Urinary bladder (tissue), 4 donors: ENCODE measurements around the gene KCNK17. TPM values are rescaled to one million over a fixed set of nuclear protein-coding genes. Genes with fewer than 3 reads are reported as not detected.

Experiments used
- DNase-seq: peaks from one replicate; pipeline ENCODE4 v3.0.0-alpha.2; 2015; ENCODE audit errors: extremely low spot score
- H3K27ac ChIP-seq: one replicate; pipeline ENCODE4 v1.5.1; 2013; ENCODE audit warnings: low read depth, mild to moderate bottlenecking, moderate library complexity
- H3K36me3 ChIP-seq: one replicate; pipeline ENCODE4 v1.6.1; 2013; ENCODE audit warnings: mild to moderate bottlenecking, moderate library complexity; ENCODE audit not compliant: insufficient read depth
- H3K4me1 ChIP-seq: one replicate; pipeline ENCODE4 v1.6.1; 2013; ENCODE audit warnings: mild to moderate bottlenecking, moderate library complexity; ENCODE audit not compliant: insufficient read depth
- H3K4me3 ChIP-seq: one replicate; pipeline ENCODE4 v1.5.1; 2013; ENCODE audit warnings: low read depth, low read length
- WGBS: extraction: QIAGEN DNeasy Blood & Tissue Kit; methylation state at CpG from one replicate; pipeline ENCODE4 v1.1.7; 2013; 5-methylcytosine and 5-hydroxymethylcytosine counted together
- polyA plus RNA-seq: library from polyadenylated mRNA; stranded (reverse); fragments of 200-250 nt; gene quantifications from one replicate; pipeline ENCODE4 v1.2.3, GENCODE V29; 2013
- total RNA-seq: library from RNA; depleted of rRNA; stranded (reverse); fragments of >200 nt; gene quantifications from one replicate; pipeline ENCODE4 v1.2.3, GENCODE V29; 2014
- donor health status: healthy with polysubstance abuse.
- donor health status: healthy.

The KCNK17 gene
- total and polyA plus RNA-seq, 2 donors, result 0.52 to 0.95 TPM

DNA sequence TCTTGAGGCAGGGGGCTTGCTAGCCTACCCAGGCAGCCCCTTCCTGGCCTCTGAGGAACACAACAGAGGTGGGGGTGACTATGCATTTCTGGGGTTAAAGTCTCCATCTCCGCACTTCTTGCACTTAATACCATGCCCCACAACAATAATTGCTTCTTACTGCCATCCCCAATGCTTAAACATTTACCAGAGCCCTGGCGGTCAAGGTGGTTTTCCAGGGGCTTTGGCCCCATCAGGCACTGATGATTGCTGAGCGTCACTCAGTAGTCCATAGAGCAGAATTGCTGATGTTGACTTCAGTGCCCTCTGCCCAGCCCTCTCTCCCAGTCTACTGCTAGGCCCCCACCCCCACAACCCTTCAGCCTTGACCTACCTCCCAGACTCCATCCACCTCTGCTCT, 52.5 kb downstream of the KCNK17 start:
- no peak overlapping the region for H3K27ac ChIP-seq
- no peak for DNase-seq
- H3K36me3 ChIP-seq, result no peaks in the 10 kb centered on the region
- 96% methylated on average over 3 of the region's 3 CpGs for WGBS
- H3K4me1 ChIP-seq, result no peaks in the 10 kb centered on the region
- no peak overlapping the region for H3K4me3 ChIP-seq

DNA sequence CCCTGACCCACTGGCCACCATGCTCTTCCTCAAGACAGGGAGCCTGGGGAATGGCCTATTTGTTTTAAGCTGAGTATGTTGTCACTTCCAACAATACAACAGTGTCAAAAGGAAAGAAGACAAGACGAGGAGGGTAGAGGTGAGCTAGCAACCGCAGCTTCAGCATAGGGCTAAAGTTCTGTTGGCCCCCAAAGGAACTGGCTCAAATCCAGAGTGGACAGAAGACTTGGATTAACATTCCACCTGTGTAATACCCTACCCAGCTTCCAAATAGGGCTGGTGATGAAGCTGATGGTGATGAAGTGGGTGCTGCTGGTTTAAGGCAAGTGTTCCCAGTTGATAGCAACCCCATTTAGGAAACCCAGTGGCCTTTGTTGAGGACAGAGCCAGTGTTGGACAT, 53.3 kb downstream of the KCNK17 start:
- Histone ChIP-seq H3K36me3 (no peaks in the 10 kb centered on the region), H3K4me3 (no peak overlapping the region), H3K27ac (no peak overlapping the region), H3K4me1 (no peaks in the 10 kb centered on the region)
- no peak for DNase-seq
- WGBS, result 79% methylated on average over 2 of the region's 2 CpGs

DNA sequence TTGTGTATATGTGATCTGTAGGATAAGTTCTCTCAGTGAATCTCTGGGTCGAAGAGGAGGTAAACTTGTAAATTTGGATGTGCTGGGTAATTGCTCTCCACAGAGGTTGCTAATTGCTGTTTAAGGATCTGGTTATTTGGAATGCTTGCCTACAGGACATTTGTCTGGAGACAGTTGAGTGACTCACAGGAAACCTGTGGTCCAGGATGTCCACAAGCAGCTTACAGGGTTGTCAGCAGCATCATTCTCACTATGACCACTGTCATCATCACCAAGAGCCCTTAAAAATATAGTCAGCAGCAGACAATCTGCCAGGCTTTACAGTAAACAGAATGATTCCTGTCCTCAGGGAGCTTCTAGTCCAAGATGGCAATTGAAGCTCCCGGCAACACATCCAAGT, 53.8 kb downstream of the KCNK17 start:
- 79% methylated on average over 2 of the region's 2 CpGs for WGBS
- H3K4me1 ChIP-seq, result no peaks in the 10 kb centered on the region

DNA sequence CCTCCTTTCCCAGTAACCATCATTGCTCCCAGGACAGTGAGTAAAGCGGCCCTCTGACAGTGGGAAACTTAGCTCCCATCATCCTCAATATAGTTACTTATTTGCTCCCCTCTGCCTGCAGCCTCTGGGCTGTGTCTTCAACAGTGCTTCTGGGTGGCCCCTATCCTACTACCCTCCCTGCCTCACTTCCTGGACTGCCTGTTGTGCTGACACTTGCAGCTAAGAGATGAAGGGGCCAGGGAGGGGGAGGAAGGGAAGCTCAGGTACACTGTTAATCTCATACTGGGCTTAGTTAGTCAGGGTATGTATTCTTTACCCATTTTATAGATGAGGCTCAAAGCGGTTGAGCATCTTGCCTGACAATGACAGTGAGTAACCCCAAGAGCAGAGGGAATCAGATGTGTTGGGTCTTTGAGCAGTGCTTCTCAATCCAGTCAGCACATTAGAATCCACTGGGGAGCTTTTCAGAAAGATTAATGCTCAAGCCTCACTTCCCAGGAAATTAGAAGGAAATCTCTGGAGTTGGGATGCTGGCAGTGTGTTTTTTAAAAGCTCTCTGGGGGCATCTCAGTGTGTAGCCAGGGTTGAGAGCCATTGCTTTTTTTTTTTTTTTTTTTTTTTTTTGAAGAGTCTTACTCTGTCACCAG, 57.8 kb downstream of the KCNK17 start:
- 61% methylated on average over 2 of the region's 2 CpGs for WGBS
- H3K36me3 ChIP-seq, result no peaks in the 10 kb centered on the region
- H3K4me3 ChIP-seq, result no peak overlapping the region
- H3K4me1 ChIP-seq, result no peaks in the 10 kb centered on the region
- DNase-seq, result no peak
- no peak overlapping the region for H3K27ac ChIP-seq

More for the DNA sequence above, 53.8 kb downstream of the KCNK17 start:
- H3K36me3 ChIP-seq, result no peaks in the 10 kb centered on the region
- H3K27ac ChIP-seq, result no peak overlapping the region
- no peak for DNase-seq
- no peak overlapping the region for H3K4me3 ChIP-seq

DNA sequence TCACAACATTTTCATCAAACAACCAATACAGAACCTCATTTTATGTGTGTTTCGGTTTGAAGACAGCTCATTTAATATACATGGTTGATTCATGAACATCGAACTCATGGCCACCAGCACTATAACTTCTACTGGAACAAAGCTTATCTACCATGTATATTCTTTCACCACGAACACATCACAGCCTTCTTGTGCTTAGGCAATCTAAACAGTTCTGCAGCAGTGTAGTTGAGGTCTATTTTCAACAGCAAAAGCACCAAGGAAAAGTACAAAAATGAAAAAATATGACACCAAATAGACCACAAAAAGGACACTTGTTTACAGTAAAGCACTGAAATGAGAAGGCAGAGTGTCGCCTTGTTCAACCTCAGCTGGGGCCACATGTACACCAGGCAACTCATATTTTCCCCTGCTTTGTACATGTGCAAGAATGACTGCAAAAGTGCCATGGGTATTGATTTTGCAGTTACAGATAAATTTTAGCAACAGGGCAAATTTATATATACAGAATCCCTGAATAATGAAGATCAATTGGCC, 59.2 kb downstream of the KCNK17 start:
- DNase-seq, result no peak
- Histone ChIP-seq H3K27ac (no peak overlapping the region), H3K4me3 (no peak overlapping the region), H3K36me3 (no peaks in the 10 kb centered on the region), H3K4me1 (no peaks in the 10 kb centered on the region)
- WGBS, result 85% methylated on average over 4 of the region's 4 CpGs

DNA sequence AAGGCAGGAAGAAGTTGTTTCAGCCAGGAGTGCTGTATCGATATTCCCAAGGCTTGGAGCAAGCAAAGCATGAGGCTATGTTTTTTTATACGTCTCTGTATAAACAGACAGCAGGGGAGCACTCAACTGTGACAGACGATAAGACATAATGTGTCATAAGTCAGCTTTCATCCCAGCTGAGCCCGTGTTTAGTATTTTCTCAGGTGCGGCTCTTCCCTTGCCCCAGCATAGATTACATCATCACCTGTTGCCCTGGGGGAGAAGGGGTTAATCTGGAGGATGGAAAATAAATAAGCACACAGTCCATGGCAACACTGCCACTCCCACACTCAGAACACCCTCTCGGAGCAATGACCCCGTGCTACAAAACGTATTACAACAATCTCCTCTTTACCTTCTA, 62.8 kb downstream of the KCNK17 start:
- Histone ChIP-seq H3K4me1 (no peaks in the 10 kb centered on the region), H3K4me3 (no peak overlapping the region), H3K36me3 (no peaks in the 10 kb centered on the region), H3K27ac (no peak overlapping the region)
- WGBS, result 36% methylated on average over 8 of the region's 8 CpGs
- DNase-seq, result no peak

DNA sequence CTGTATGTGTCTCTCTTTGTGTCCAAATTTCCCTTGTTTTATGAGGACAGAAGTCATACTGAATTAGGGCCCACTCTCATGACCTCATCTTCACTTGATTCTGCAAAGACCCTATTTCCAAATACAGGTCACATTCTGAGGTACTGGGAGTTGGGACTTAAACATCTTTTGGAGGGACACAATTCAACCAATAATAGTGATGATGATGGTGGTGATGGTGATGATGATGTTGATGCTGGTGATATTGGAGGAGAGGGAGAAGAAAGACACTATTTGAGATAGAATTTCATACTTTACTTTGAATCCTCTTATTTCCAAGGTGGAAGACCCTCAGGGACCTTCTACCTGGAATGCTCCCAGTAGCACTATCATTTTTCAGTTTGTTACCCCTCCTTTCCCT, 63.7 kb downstream of the KCNK17 start:
- Histone ChIP-seq H3K4me1 (no peaks in the 10 kb centered on the region), H3K27ac (no peak overlapping the region), H3K36me3 (no peaks in the 10 kb centered on the region), H3K4me3 (no peak overlapping the region)
- DNase-seq, result no peak

DNA sequence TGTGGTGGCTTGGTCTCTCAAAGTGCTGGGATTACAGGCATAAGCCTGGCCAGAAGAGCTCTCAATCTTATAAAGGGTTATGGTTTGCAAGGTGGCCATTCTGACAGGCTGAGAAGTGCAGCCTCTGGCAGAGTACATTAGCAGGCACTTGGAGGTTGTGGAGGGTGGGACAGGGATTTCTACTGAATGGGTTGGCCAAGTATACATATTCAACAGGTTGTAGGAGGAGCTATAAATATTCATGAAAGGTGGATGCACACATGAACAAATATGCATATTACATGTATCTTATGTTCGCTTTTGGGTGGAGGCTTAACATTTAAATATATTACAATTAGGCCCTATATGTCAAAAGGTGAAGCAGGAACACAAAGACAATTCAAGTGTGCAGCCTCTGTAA, 64.9 kb downstream of the KCNK17 start:
- no peak overlapping the region for H3K27ac ChIP-seq
- no peak overlapping the region for H3K4me3 ChIP-seq
- no peaks in the 10 kb centered on the region for H3K4me1 ChIP-seq
- DNase-seq, result no peak
- WGBS, result 97% methylated on average over 1 of the region's 1 CpG
- H3K36me3 ChIP-seq, result no peaks in the 10 kb centered on the region

Other genes with a start within 250 kb of the KCNK17 start
- 20.1 TPM for gene SAYSD1, start 199.2 kb downstream of the KCNK17 start, total RNA-seq
- 12.6 TPM for gene SAYSD1, start 199.2 kb downstream of the KCNK17 start, polyA plus RNA-seq
- 2.3 TPM for gene KCNK5, start 84.9 kb downstream of the KCNK17 start, total RNA-seq
- gene KCNK5, start 84.9 kb downstream of the KCNK17 start, polyA plus RNA-seq, result 3.1 TPM
- gene KCNK16, start 8.3 kb upstream of the KCNK17 start, total RNA-seq, result not detected
- not detected for gene KCNK16, start 8.3 kb upstream of the KCNK17 start, polyA plus RNA-seq